MM.1S (cell line): ENCODE data around the gene PIEZO2.

ENCODE experiments used
- EZH2 ChIP-seq: fragments of 300-600 bp; sonication (generic); optimal IDR thresholded peaks from 2 replicates; pipeline ENCODE3; 2017; ENCODE audit warnings: low read depth, mild to moderate bottlenecking, antibody characterized with exemption, low read length, mixed read lengths
- TF ChIP-seq, protein P1 (sequence below): fragments of 300-600 bp; sonication (generic); IDR thresholded peaks from 2 replicates; pipeline ENCODE4 v1.5.1; 2016; ENCODE audit warnings: antibody characterized with exemption, low read length, mixed read lengths

DNA sequence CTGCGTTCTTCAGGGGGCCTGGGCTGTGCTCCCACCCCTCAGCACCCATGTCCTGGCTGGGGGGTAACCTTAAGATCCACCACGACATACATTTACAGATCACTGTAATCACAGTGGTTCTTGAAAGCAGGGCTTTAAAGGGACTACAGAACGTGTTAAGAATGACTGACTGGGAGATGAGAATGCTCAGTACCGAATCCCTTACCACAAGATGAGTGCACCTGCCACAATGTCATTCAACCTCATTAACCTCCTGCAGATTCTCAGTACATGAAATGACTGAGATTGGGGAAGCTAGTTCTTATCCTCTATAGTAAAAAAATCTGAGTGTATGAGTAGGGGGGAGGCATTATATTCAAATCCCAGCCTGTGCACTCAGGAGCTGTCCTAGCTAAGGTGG lies 10.5 kb upstream of the PIEZO2 start:
- TF ChIP-seq, protein P1, sequence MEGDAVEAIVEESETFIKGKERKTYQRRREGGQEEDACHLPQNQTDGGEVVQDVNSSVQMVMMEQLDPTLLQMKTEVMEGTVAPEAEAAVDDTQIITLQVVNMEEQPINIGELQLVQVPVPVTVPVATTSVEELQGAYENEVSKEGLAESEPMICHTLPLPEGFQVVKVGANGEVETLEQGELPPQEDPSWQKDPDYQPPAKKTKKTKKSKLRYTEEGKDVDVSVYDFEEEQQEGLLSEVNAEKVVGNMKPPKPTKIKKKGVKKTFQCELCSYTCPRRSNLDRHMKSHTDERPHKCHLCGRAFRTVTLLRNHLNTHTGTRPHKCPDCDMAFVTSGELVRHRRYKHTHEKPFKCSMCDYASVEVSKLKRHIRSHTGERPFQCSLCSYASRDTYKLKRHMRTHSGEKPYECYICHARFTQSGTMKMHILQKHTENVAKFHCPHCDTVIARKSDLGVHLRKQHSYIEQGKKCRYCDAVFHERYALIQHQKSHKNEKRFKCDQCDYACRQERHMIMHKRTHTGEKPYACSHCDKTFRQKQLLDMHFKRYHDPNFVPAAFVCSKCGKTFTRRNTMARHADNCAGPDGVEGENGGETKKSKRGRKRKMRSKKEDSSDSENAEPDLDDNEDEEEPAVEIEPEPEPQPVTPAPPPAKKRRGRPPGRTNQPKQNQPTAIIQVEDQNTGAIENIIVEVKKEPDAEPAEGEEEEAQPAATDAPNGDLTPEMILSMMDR, result no peak
- no peak for TF ChIP-seq EZH2
